ENCODE data around the gene VRK3. TPM values are rescaled to one million over a fixed set of nuclear protein-coding genes. Genes with fewer than 3 reads are reported as not detected.

The VRK3 gene
- total RNA-seq, 3 donors from 2014 or later (not counting 1 experiment from before 2014, with no cell fraction given): 82.7 to 105 (median 93.7) TPM

DNA sequence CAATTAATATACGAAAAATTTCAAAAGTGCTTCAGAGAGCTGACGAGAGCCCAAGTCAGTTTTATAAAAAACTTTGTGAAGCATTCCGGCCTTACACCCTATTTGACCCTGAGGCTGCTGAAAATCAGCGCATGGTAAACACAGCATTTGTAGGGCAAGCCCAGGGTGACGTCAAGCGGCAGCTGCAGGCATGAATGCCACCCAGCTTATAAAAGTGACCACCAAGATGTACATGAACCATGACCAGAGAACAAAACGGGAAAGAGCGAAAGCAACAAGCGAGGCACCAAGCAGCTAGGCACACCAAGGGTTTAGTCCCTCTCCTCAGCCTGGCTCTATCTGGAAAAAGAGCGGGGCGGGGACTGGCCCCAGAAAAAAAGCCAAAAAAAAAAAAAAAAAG lies 70.2 kb downstream of the VRK3 start:
- Histone ChIP-seq H3K36me3 (ENCODE audit: control insufficient read depth, insufficient read depth, low read length) (no peaks in the 10 kb centered on the region), H3K27ac (ENCODE audit: low read length) (no peak overlapping the region), H3K27me3 (ENCODE audit: control insufficient read depth, insufficient read depth, low read length) (no peaks in the 10 kb centered on the region), H3K4me1 (ENCODE audit: control insufficient read depth, insufficient read depth, low read length) (no peaks in the 10 kb centered on the region), H3K4me3 (ENCODE audit: low read length) (no peak overlapping the region), H3K9me3 (ENCODE audit: control insufficient read depth, insufficient read depth, low read length) (no peaks in the 10 kb centered on the region)
- Mint-ChIP-seq H3K27me3 (ENCODE audit: low read depth in 2 of 2) (peaks cover 28 to 29% of the 10 kb centered on the region in 2 donors), H3K4me3 (no peak overlapping the region), H3K4me1 (peaks cover 9 to 12% of the 10 kb centered on the region in 2 donors), H3K36me3 (no peaks in the 10 kb centered on the region), H3K27ac (no peak overlapping the region), H3K9me3 (no peaks in the 10 kb centered on the region)
- DNase-seq (no peak), ATAC-seq (no peak)
- intact Hi-C loops (cut with micrococcal nuclease): no loop called here
- TF ChIP-seq, protein P1, sequence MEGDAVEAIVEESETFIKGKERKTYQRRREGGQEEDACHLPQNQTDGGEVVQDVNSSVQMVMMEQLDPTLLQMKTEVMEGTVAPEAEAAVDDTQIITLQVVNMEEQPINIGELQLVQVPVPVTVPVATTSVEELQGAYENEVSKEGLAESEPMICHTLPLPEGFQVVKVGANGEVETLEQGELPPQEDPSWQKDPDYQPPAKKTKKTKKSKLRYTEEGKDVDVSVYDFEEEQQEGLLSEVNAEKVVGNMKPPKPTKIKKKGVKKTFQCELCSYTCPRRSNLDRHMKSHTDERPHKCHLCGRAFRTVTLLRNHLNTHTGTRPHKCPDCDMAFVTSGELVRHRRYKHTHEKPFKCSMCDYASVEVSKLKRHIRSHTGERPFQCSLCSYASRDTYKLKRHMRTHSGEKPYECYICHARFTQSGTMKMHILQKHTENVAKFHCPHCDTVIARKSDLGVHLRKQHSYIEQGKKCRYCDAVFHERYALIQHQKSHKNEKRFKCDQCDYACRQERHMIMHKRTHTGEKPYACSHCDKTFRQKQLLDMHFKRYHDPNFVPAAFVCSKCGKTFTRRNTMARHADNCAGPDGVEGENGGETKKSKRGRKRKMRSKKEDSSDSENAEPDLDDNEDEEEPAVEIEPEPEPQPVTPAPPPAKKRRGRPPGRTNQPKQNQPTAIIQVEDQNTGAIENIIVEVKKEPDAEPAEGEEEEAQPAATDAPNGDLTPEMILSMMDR (IDR thresholded peaks at IDR 0.05): no peak
- 95% methylated on average over 11 of the region's 11 CpGs for WGBS (ENCODE audit: insufficient coverage)

DNA sequence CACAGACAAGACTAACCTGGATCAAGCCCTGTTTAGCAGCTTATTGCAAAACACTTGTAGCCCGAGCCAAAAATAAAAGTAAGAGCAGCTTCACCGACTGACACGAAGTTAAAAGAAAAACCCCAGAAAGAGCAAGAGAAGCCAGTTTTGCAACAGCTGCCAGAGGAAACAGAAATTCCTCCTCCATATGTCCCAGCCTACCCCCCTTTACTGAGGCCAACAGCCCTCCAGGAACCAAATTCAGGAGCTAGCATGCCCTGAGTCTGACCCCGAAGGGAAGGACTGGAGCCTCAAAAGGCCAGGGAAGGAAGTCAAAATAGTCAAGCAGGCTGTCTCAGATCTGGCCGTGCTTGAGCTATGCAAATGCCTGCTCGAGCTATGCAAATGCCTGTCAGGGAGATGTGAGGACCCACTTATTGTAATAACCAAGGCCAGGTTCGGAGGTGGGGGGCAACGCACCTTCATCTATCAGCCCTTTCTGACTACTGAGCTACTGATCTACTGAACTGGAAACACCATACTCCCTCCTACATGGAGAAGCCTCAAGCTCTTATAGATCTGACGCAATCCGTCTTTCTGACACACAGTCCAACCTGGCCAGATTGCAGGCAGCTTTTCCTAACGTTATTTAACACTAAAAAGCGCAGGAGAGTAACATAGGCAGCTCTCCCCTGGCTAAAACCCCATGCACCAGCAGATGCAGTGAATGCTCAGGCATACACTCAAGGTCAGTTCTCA lies 70.9 kb downstream of the VRK3 start:
- no peaks in the 10 kb centered on the region for H3K9me3 ChIP-seq (ENCODE audit: control insufficient read depth, insufficient read depth, low read length)
- H3K27me3 ChIP-seq (ENCODE audit: control insufficient read depth, insufficient read depth, low read length): no peaks in the 10 kb centered on the region
- intact Hi-C loops (cut with micrococcal nuclease): no loop called here
- Mint-ChIP-seq H3K27ac (no peak overlapping the region), H3K4me3 (no peak overlapping the region), H3K36me3 (no peaks in the 10 kb centered on the region), H3K9me3 (no peaks in the 10 kb centered on the region), H3K27me3 (ENCODE audit: low read depth in 2 of 2) (peaks cover 29% of the 10 kb centered on the region in 2 donors), H3K4me1 (peaks cover 9 to 12% of the 10 kb centered on the region in 2 donors)
- H3K4me3 ChIP-seq (ENCODE audit: low read length): no peak overlapping the region
- no peak for DNase-seq
- no peaks in the 10 kb centered on the region for H3K4me1 ChIP-seq (ENCODE audit: control insufficient read depth, insufficient read depth, low read length)
- no peaks in the 10 kb centered on the region for H3K36me3 ChIP-seq (ENCODE audit: control insufficient read depth, insufficient read depth, low read length)
- WGBS (ENCODE audit: insufficient coverage): 34% methylated on average over 12 of the region's 12 CpGs
- no peak overlapping the region for H3K27ac ChIP-seq (ENCODE audit: low read length)
- TF ChIP-seq, protein P1 (IDR thresholded peaks at IDR 0.05): no peak
- ATAC-seq: no peak

DNA sequence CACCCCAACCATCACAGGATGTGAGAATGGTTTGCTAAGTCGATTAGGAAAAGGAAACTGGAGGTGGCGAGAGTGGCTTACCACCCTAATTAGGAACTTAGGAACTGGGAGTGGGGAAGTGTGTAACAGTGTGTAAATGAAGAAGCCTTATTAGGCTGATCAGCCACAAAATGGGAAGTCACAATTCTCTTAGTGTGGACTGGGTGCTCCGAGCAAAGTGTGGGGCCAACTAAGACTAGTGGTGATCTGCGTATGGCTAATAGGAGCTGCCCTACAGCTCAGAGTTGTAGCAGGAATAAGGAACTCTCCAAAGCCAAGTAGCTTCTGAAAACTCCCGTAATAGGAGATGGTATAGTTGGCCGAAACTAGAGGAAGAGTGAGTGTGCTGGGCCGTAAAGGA lies 71.8 kb downstream of the VRK3 start:
- Mint-ChIP-seq H3K27me3 (ENCODE audit: low read depth in 2 of 2) (peaks cover 29% of the 10 kb centered on the region in 2 donors), H3K27ac (no peak overlapping the region), H3K4me1 (peaks cover 9 to 12% of the 10 kb centered on the region in 2 donors), H3K4me3 (no peak overlapping the region), H3K36me3 (no peaks in the 10 kb centered on the region), H3K9me3 (no peaks in the 10 kb centered on the region)
- H3K4me3 ChIP-seq (ENCODE audit: low read length): no peak overlapping the region
- intact Hi-C loops (cut with micrococcal nuclease): no loop called here
- WGBS (ENCODE audit: insufficient coverage): 70% methylated on average over 7 of the region's 7 CpGs
- no peak overlapping the region for H3K27ac ChIP-seq (ENCODE audit: low read length)
- H3K36me3 ChIP-seq (ENCODE audit: control insufficient read depth, insufficient read depth, low read length): no peaks in the 10 kb centered on the region
- H3K4me1 ChIP-seq (ENCODE audit: control insufficient read depth, insufficient read depth, low read length): no peaks in the 10 kb centered on the region
- no peaks in the 10 kb centered on the region for H3K27me3 ChIP-seq (ENCODE audit: control insufficient read depth, insufficient read depth, low read length)
- DNase-seq: no peak
- TF ChIP-seq, protein P1 (IDR thresholded peaks at IDR 0.05): no peak
- H3K9me3 ChIP-seq (ENCODE audit: control insufficient read depth, insufficient read depth, low read length): no peaks in the 10 kb centered on the region
- no peak for ATAC-seq

DNA sequence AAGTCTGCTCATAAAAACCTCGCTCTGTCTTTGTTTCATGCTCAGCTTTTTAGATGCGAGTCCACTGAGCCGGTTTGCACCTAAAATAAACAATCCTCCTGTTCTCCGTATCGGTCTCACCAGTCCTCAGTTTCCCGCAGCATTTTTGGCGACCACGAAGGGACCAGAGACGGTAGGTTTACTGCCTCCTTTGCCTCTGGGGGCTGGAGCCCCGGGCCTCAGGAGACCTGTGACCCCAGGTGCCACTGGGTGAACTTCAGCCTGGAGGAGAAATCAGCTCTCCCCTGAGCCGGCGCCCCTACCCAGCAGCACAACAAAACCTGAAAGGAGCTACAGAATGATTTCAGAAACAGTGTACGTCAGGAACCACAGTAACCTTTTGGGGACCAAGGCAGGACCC lies 72.3 kb downstream of the VRK3 start:
- 87% methylated on average over 13 of the region's 13 CpGs for WGBS (ENCODE audit: insufficient coverage)
- Mint-ChIP-seq H3K27me3 (ENCODE audit: low read depth in 2 of 2) (peaks cover 29% of the 10 kb centered on the region in 2 donors), H3K9me3 (no peaks in the 10 kb centered on the region)

More for the DNA sequence above, 72.3 kb downstream of the VRK3 start:
- no peak overlapping the region for H3K27ac ChIP-seq (ENCODE audit: low read length)
- Mint-ChIP-seq H3K27ac (no peak overlapping the region), H3K36me3 (no peaks in the 10 kb centered on the region), H3K4me3 (no peak overlapping the region), H3K4me1 (peaks cover 9 to 12% of the 10 kb centered on the region in 2 donors)
- DNase-seq: no peak
- intact Hi-C loops (cut with micrococcal nuclease): no loop called here
- H3K9me3 ChIP-seq (ENCODE audit: control insufficient read depth, insufficient read depth, low read length): no peaks in the 10 kb centered on the region
- no peak for ATAC-seq
- no peaks in the 10 kb centered on the region for H3K36me3 ChIP-seq (ENCODE audit: control insufficient read depth, insufficient read depth, low read length)
- TF ChIP-seq, protein P1 (IDR thresholded peaks at IDR 0.05): no peak
- H3K4me1 ChIP-seq (ENCODE audit: control insufficient read depth, insufficient read depth, low read length): no peaks in the 10 kb centered on the region
- no peaks in the 10 kb centered on the region for H3K27me3 ChIP-seq (ENCODE audit: control insufficient read depth, insufficient read depth, low read length)
- no peak overlapping the region for H3K4me3 ChIP-seq (ENCODE audit: low read length)
